ENCODE results near the gene SOX18. TPM values are rescaled to one million over a fixed set of nuclear protein-coding genes. Genes with fewer than 3 reads are reported as not detected.

SOX18 gene
- total and polyA plus RNA-seq, 2 of the 13 experiments (the other 11 are each of a cell fraction or from before 2014, with no cell fraction given): 1.6 to 1.9 TPM

DNA sequence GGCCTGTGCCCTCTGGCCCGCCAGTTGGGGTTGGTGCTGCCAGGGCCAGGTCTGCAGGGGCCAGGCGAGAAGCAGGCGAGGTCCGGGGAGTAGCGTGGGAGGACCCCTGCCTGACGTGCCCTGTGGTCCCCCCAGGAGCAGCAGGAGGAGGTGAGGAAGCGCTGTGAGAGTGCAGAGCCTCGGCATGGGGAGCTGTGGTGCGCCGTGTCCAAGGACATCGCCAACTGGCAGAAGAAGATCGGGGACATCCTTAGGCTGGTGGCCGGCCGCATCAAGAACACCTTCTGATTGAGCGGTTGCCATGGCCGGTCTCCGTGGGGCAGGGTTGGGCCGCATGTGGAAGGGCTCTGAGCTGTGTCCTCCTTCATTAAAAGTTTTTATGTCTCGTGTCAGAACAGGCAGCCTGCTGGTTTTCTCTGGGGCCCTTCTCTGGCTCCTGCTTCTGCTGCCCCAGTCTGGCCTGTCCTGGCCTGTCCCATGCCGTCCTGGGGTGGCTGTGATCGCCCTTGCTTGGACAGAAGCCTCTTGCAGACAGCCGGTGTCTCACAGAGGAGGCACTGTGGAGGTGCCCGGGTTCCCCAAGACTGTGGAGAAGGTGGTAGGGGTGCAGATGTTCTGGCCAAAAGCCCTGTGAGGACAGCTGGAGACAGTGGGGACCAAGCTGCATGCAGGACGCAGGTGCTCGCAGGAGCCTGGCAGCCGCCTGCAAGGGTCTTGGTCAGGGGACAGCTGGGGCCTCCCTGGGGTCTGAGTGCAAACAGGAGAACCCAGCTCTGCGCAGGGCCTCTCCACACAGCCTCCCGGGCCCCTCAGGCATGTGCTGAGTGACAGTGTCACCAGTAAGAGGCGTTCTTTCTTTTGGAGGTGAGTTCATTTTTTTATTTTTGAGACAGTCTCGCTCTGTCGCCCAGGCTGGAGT is 16.5 kb downstream of the SOX18 start:
- Histone ChIP-seq H3K4me2 (ENCODE audit: low read depth, low read length) (no peak overlapping the region), H3K27me3 (ENCODE audit: control insufficient read depth in 1 of 2, insufficient read depth in 2 of 2, low read length in 2 of 2) (no peaks in the 10 kb centered on the region), H4K20me1 (ENCODE audit: insufficient read depth, low read length) (no peaks in the 10 kb centered on the region), H3K4me3 (replicated peaks in 1 of 3; ENCODE audit: insufficient read depth in 1 of 3, low read depth in 2 of 3, low read length in 3 of 3) (no peak overlapping the region), H3K36me3 (replicated peaks in 1 of 2; ENCODE audit: control insufficient read depth in 1 of 2, insufficient read depth in 2 of 2, low read length in 2 of 2) (peaks cover 40 to 56% of the 10 kb centered on the region in 2 experiments), H3K79me2 (ENCODE audit: insufficient read depth, low read length) (peaks cover 18% of the 10 kb centered on the region), H3K9ac (ENCODE audit: insufficient read depth, low read depth, low read length) (no peak overlapping the region), H3K9me3 (ENCODE audit: low read length) (no peaks in the 10 kb centered on the region), H3K27ac (ENCODE audit: extremely low read length, insufficient read depth, low read length) (no peak overlapping the region), H3K4me1 (ENCODE audit: insufficient read depth, low read length) (peaks cover 33% of the 10 kb centered on the region), H2AFZ (ENCODE audit: low read length) (no peak overlapping the region)
- in situ Hi-C loops (cut with HindIII; ENCODE audit: extremely low pct_ligation_motif_present, low pct_unique_long_range_greater_than_20kb) (no loop called here), intact Hi-C loops (cut with micrococcal nuclease; ENCODE audit: unreplicated experiment) (no loop called here)
- ChIA-PET CTCF (ENCODE audit: low intra/inter-chr PET ratio, low total read pairs) (no interaction called here), POLR2A (interaction anchor here (0.9 to 2.3 kb wide), 4 partner anchors 8 to 52 kb away, joined by 3 to 19 read pairs (median 3); partner anchors contain the start of gene PRPF6)
- FAIRE-seq (no peak), ATAC-seq (no peak), DNase-seq (ENCODE audit: low spot score) (no peak)
- WGBS (ENCODE audit: low lambda C conversion rate): 97% methylated on average over 31 of the region's 31 CpGs
- BruUV-seq (replicated peaks): no TSS peak
- TF ChIP-seq RFXAP (CRISPR knock-in tag; IDR thresholded peaks at IDR 0.05; ENCODE audit: borderline replicate concordance) (no peak), ZNF703 (CRISPR knock-in tag; IDR thresholded peaks at IDR 0.05; ENCODE audit: borderline replicate concordance) (no peak), RNF2 (conservative IDR thresholded peaks at IDR 0.05; ENCODE audit: low read depth) (no peak), ZNF772 (CRISPR knock-in tag; IDR thresholded peaks at IDR 0.05) (no peak), ATF7 (IDR thresholded peaks at IDR 0.05) (no peak), ATF7 (CRISPR knock-in tag; IDR thresholded peaks at IDR 0.05) (no peak), ZSCAN31 (CRISPR knock-in tag; IDR thresholded peaks at IDR 0.05; ENCODE audit: low read depth) (no peak), ZNF136 (CRISPR knock-in tag; IDR thresholded peaks at IDR 0.05; ENCODE audit: low read depth) (no peak), AGO2 (optimal IDR thresholded peaks at IDR 0.05; ENCODE audit: low read depth, low read length) (peak; percentile 82), ZNF891 (CRISPR knock-in tag; IDR thresholded peaks at IDR 0.05) (no peak), CENPX (CRISPR knock-in tag; IDR thresholded peaks at IDR 0.05) (no peak), NFE2 (CRISPR knock-in tag; IDR thresholded peaks at IDR 0.05) (no peak), LCORL (IDR thresholded peaks at IDR 0.05) (no peak), LCORL (CRISPR knock-in tag; IDR thresholded peaks at IDR 0.05) (no peak), KDM4B (CRISPR knock-in tag; IDR thresholded peaks at IDR 0.05) (no peak), ARNT (IDR thresholded peaks at IDR 0.05) (no peak), SNAPC2 (CRISPR knock-in tag; IDR thresholded peaks at IDR 0.05) (no peak), PHF8 (CRISPR knock-in tag; IDR thresholded peaks at IDR 0.05) (0 out of 2 replicates have a peak, but pooled peaks have one; percentile 25), MTA1 (CRISPR knock-in tag; IDR thresholded peaks at IDR 0.05; ENCODE audit: borderline replicate concordance) (0 out of 2 replicates have a peak, but pooled peaks have one; percentile 22), GABPB1 (CRISPR knock-in tag; IDR thresholded peaks at IDR 0.05) (peak; percentile 13; the same call in 1 of the 2 replicates)
- TF ChIP-seq, protein P1, sequence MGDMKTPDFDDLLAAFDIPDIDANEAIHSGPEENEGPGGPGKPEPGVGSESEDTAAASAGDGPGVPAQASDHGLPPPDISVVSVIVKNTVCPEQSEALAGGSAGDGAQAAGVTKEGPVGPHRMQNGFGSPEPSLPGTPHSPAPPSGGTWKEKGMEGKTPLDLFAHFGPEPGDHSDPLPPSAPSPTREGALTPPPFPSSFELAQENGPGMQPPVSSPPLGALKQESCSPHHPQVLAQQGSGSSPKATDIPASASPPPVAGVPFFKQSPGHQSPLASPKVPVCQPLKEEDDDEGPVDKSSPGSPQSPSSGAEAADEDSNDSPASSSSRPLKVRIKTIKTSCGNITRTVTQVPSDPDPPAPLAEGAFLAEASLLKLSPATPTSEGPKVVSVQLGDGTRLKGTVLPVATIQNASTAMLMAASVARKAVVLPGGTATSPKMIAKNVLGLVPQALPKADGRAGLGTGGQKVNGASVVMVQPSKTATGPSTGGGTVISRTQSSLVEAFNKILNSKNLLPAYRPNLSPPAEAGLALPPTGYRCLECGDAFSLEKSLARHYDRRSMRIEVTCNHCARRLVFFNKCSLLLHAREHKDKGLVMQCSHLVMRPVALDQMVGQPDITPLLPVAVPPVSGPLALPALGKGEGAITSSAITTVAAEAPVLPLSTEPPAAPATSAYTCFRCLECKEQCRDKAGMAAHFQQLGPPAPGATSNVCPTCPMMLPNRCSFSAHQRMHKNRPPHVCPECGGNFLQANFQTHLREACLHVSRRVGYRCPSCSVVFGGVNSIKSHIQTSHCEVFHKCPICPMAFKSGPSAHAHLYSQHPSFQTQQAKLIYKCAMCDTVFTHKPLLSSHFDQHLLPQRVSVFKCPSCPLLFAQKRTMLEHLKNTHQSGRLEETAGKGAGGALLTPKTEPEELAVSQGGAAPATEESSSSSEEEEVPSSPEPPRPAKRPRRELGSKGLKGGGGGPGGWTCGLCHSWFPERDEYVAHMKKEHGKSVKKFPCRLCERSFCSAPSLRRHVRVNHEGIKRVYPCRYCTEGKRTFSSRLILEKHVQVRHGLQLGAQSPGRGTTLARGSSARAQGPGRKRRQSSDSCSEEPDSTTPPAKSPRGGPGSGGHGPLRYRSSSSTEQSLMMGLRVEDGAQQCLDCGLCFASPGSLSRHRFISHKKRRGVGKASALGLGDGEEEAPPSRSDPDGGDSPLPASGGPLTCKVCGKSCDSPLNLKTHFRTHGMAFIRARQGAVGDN (CRISPR knock-in tag; IDR thresholded peaks at IDR 0.05): peak; percentile 14; the same call in 1 of the 2 replicates
- TF ChIP-seq, protein P2, sequence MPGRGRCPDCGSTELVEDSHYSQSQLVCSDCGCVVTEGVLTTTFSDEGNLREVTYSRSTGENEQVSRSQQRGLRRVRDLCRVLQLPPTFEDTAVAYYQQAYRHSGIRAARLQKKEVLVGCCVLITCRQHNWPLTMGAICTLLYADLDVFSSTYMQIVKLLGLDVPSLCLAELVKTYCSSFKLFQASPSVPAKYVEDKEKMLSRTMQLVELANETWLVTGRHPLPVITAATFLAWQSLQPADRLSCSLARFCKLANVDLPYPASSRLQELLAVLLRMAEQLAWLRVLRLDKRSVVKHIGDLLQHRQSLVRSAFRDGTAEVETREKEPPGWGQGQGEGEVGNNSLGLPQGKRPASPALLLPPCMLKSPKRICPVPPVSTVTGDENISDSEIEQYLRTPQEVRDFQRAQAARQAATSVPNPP (CRISPR knock-in tag; IDR thresholded peaks at IDR 0.05): no peak

Data from HepG2 (cell line).